Measurements from ENCODE around the gene RPS6KB2. TPM values are rescaled to one million over a fixed set of nuclear protein-coding genes. Genes with fewer than 3 reads are reported as not detected.
"Not testable (repeated sequence)": the region's sequence is repeated elsewhere in the genome, so short reads cannot be mapped to it uniquely, and the experiment has no call there.

The RPS6KB2 gene
- total and polyA plus RNA-seq, 2 experiments from 2014 or later, result 65.0 to 105 TPM

DNA sequence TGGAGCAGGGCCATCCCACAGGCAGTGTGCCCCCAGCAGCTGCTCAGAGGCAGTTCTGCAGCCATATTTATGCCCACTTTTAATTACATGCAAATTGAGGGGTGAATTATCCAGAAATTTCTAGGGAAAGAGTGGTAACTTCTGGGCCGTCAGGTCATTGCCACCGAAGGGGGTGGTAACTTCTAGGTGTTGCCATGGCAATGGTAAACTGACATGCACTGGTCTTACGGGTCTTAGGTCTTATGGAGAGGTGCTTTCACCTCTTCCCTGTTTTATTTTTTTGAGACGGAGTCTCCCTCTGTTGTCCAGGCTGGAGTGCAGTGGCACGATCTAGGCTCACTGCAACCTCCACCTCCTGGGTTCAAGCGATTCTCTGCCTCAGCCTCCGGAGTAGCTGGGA lies 44.6 kb downstream of the RPS6KB2 start:
- peaks cover 9% of the 10 kb centered on the region for H3K79me2 ChIP-seq
- no peaks in the 10 kb centered on the region for H3K36me3 ChIP-seq (replicated peaks; ENCODE audit: insufficient read depth, low read depth)
- H3K9me2 ChIP-seq (replicated peaks; ENCODE audit: insufficient read depth), result no peaks in the 10 kb centered on the region
- no peaks in the 10 kb centered on the region for H3K27me3 ChIP-seq
- H2AFZ ChIP-seq, result no peak overlapping the region
- H3K4me1 ChIP-seq (ENCODE audit: insufficient read depth), result peaks cover 2% of the 10 kb centered on the region
- WGBS (ENCODE audit: low lambda C conversion rate, missing lambda C conversion rate), result 81% methylated on average over 7 of the region's 7 CpGs
- H3K9me3 ChIP-seq (ENCODE audit: low read depth), result no peaks in the 10 kb centered on the region
- no peak for TF ChIP-seq EZH2phosphoT487 (IDR thresholded peaks at IDR 0.05; ENCODE audit: low read depth, severe bottlenecking, unreplicated experiment)
- TF ChIP-seq, protein P1, sequence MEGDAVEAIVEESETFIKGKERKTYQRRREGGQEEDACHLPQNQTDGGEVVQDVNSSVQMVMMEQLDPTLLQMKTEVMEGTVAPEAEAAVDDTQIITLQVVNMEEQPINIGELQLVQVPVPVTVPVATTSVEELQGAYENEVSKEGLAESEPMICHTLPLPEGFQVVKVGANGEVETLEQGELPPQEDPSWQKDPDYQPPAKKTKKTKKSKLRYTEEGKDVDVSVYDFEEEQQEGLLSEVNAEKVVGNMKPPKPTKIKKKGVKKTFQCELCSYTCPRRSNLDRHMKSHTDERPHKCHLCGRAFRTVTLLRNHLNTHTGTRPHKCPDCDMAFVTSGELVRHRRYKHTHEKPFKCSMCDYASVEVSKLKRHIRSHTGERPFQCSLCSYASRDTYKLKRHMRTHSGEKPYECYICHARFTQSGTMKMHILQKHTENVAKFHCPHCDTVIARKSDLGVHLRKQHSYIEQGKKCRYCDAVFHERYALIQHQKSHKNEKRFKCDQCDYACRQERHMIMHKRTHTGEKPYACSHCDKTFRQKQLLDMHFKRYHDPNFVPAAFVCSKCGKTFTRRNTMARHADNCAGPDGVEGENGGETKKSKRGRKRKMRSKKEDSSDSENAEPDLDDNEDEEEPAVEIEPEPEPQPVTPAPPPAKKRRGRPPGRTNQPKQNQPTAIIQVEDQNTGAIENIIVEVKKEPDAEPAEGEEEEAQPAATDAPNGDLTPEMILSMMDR (IDR thresholded peaks at IDR 0.05; ENCODE audit: poor library complexity), result no peak
- TF ChIP-seq EZH2 (IDR thresholded peaks at IDR 0.05; ENCODE audit: borderline replicate concordance), result no peak
- H4K20me1 ChIP-seq (ENCODE audit: insufficient read depth, poor library complexity, severe bottlenecking), result no peaks in the 10 kb centered on the region
- DNase-seq (ENCODE audit: low spot score), result no peak
- H3K4me2 ChIP-seq, result no peak overlapping the region
- H3K27ac ChIP-seq, result no peak overlapping the region
- no peak overlapping the region for H3K4me3 ChIP-seq

- not testable (repeated sequence) for DNase-seq (ENCODE audit: low spot score)
Observed at GRCh38 chr11:67476692-67477091, 48.4 kb downstream of the RPS6KB2 start.

GRCh38 chr11:67477344-67478050 lies 49.2 kb downstream of the RPS6KB2 start:
- H3K27ac ChIP-seq; H3K9me2 ChIP-seq (replicated peaks; ENCODE audit: insufficient read depth); H3K4me3 ChIP-seq; H3K79me2 ChIP-seq; H2AFZ ChIP-seq; H3K27me3 ChIP-seq; H4K20me1 ChIP-seq (ENCODE audit: insufficient read depth, poor library complexity, severe bottlenecking); H3K9me3 ChIP-seq (ENCODE audit: low read depth); DNase-seq (ENCODE audit: low spot score); H3K36me3 ChIP-seq (replicated peaks; ENCODE audit: insufficient read depth, low read depth); H3K4me1 ChIP-seq (ENCODE audit: insufficient read depth); H3K4me2 ChIP-seq: not testable (repeated sequence)
- 81% methylated on average over 16 of the region's 16 CpGs for WGBS (ENCODE audit: low lambda C conversion rate, missing lambda C conversion rate)

More at GRCh38 chr11:67476692-67477091, 48.4 kb downstream of the RPS6KB2 start:
- not testable (repeated sequence) for H3K4me3 ChIP-seq; H3K9me2 ChIP-seq (replicated peaks; ENCODE audit: insufficient read depth); H3K27ac ChIP-seq; H3K9me3 ChIP-seq (ENCODE audit: low read depth); H3K36me3 ChIP-seq (replicated peaks; ENCODE audit: insufficient read depth, low read depth); H3K4me2 ChIP-seq; H2AFZ ChIP-seq; H3K79me2 ChIP-seq; H3K4me1 ChIP-seq (ENCODE audit: insufficient read depth); H3K27me3 ChIP-seq; H4K20me1 ChIP-seq (ENCODE audit: insufficient read depth, poor library complexity, severe bottlenecking)
- WGBS (ENCODE audit: low lambda C conversion rate, missing lambda C conversion rate), result 87% methylated on average over 10 of the region's 10 CpGs

- H2AFZ ChIP-seq, result peak overlapping the region; percentile 64
- no peaks in the 10 kb centered on the region for H3K9me2 ChIP-seq (replicated peaks; ENCODE audit: insufficient read depth)
- no peaks in the 10 kb centered on the region for H4K20me1 ChIP-seq (ENCODE audit: insufficient read depth, poor library complexity, severe bottlenecking)
- TF ChIP-seq, protein P1 (IDR thresholded peaks at IDR 0.05; ENCODE audit: poor library complexity), result no peak
- TF ChIP-seq EZH2 (IDR thresholded peaks at IDR 0.05; ENCODE audit: borderline replicate concordance), result no peak
- TF ChIP-seq EZH2phosphoT487 (IDR thresholded peaks at IDR 0.05; ENCODE audit: low read depth, severe bottlenecking, unreplicated experiment), result no peak
- peaks cover 26% of the 10 kb centered on the region for H3K79me2 ChIP-seq
- H3K9me3 ChIP-seq (ENCODE audit: low read depth), result no peaks in the 10 kb centered on the region
- peak overlapping the region; percentile 57 for H3K27ac ChIP-seq
- no peak for DNase-seq (ENCODE audit: low spot score)
- peak overlapping the region; percentile 77 for H3K4me2 ChIP-seq
- peaks cover 10% of the 10 kb centered on the region for H3K4me1 ChIP-seq (ENCODE audit: insufficient read depth)
- H3K36me3 ChIP-seq (replicated peaks; ENCODE audit: insufficient read depth, low read depth), result no peaks in the 10 kb centered on the region
- no peaks in the 10 kb centered on the region for H3K27me3 ChIP-seq
- 71% methylated on average over 19 of the region's 19 CpGs for WGBS (ENCODE audit: low lambda C conversion rate, missing lambda C conversion rate)
- peak overlapping the region; percentile 11 for H3K4me3 ChIP-seq
Observed at GRCh38 chr11:67482275-67482826, 54.1 kb downstream of the RPS6KB2 start.
